HepG2 (cell line): ENCODE measurements around the gene THRB. TPM values are rescaled to one million over a fixed set of nuclear protein-coding genes. Genes with fewer than 3 reads are reported as not detected.
A peak's percentile ranks its signal among the peaks of the same experiment; 100 is the strongest.

ENCODE experiments used
- ARNT ChIP-seq: fragments of 450-650 bp; IDR thresholded peaks from 2 replicates; pipeline ENCODE4 v1.6.1; 2017
- ASH2L ChIP-seq: fragments of 300-600, 200-600 bp; sonication (generic); IDR thresholded peaks from 2 replicates; pipeline ENCODE4 v1.7.0; 2017; ENCODE audit warnings: low read depth, mild to moderate bottlenecking, moderate library complexity, mixed read lengths, low read length; ENCODE audit not compliant: insufficient read length
- CHCHD3 ChIP-seq: sonication (generic); formaldehyde crosslinking; IDR thresholded peaks from 2 replicates; pipeline ENCODE4 v1.8.0; 2022; ENCODE audit warnings: mild to moderate bottlenecking, missing genetic modification reagents, moderate library complexity
- HNF4A ChIP-seq: sonication (generic); formaldehyde crosslinking; IDR thresholded peaks from 2 replicates; pipeline ENCODE4 v1.4.0; 2020; ENCODE audit warnings: missing genetic modification reagents
- MTF1 ChIP-seq: sonication (generic); formaldehyde crosslinking; IDR thresholded peaks from 2 replicates; pipeline ENCODE4 v1.5.0; 2020; ENCODE audit warnings: missing genetic modification reagents
- PAF1 ChIP-seq: IDR thresholded peaks from 2 replicates; pipeline ENCODE4 v1.6.1; 2016; ENCODE audit warnings: missing genetic modification reagents, missing compliant biosample characterization
- PPARG ChIP-seq: conservative IDR thresholded peaks from 2 replicates; pipeline ENCODE4 v1.6.1; 2016; ENCODE audit warnings: missing biosample characterization, missing genetic modification reagents
- SMAD3 ChIP-seq: sonication (generic); formaldehyde crosslinking; IDR thresholded peaks from 2 replicates; pipeline ENCODE4 v1.4.0; 2020; ENCODE audit warnings: missing genetic modification reagents
- STAG1 ChIP-seq: sonication (generic); formaldehyde crosslinking; IDR thresholded peaks from 2 replicates; pipeline ENCODE4 v1.4.0; 2020; ENCODE audit warnings: missing genetic modification reagents
- WIZ ChIP-seq: sonication (generic); formaldehyde crosslinking; IDR thresholded peaks from 2 replicates; pipeline ENCODE4 v1.5.1; 2020; ENCODE audit warnings: mild to moderate bottlenecking, missing genetic modification reagents
- ZKSCAN1 ChIP-seq: fragments of 150-350 bp; IDR thresholded peaks from 2 replicates; pipeline ENCODE4 v1.6.1; 2014; ENCODE audit warnings: low read length
- ZNF136 ChIP-seq: sonication (generic); formaldehyde crosslinking; IDR thresholded peaks from 2 replicates; pipeline ENCODE4 v1.8.1; 2022; ENCODE audit warnings: low read depth, mild to moderate bottlenecking, moderate library complexity, missing genetic modification reagents
- ZNF326 ChIP-seq: sonication (generic); formaldehyde crosslinking; IDR thresholded peaks from 2 replicates; pipeline ENCODE4 v1.4.0; 2020; ENCODE audit warnings: missing genetic modification reagents, borderline replicate concordance
- ZNF350 ChIP-seq: sonication (generic); formaldehyde crosslinking; IDR thresholded peaks from 2 replicates; pipeline ENCODE4 v1.4.0; 2020; ENCODE audit warnings: mild to moderate bottlenecking, low read depth, missing genetic modification reagents, borderline replicate concordance
- ZNF441 ChIP-seq: sonication (generic); formaldehyde crosslinking; IDR thresholded peaks from 2 replicates; pipeline ENCODE4 v1.7.0; 2021; ENCODE audit warnings: missing genetic modification reagents, borderline replicate concordance
- ZNF558 ChIP-seq: sonication (generic); formaldehyde crosslinking; IDR thresholded peaks from 2 replicates; pipeline ENCODE4 v1.9.0; 2022; ENCODE audit warnings: mild to moderate bottlenecking, missing genetic modification reagents, borderline replicate concordance
- ZNF761 ChIP-seq: sonication (generic); formaldehyde crosslinking; conservative IDR thresholded peaks from 2 replicates; pipeline ENCODE4 v1.4.0; 2020; ENCODE audit warnings: mild to moderate bottlenecking, missing genetic modification reagents
- ZNF879 ChIP-seq: sonication (generic); formaldehyde crosslinking; IDR thresholded peaks from 2 replicates; pipeline ENCODE4 v1.8.1; 2023; ENCODE audit warnings: missing genetic modification reagents
- ZSCAN25 ChIP-seq: sonication (generic); formaldehyde crosslinking; IDR thresholded peaks from 2 replicates; pipeline ENCODE4 v1.8.0; 2022; ENCODE audit warnings: mild to moderate bottlenecking, missing genetic modification reagents
- ZSCAN31 ChIP-seq: sonication (generic); formaldehyde crosslinking; IDR thresholded peaks from 2 replicates; pipeline ENCODE4 v1.5.0; 2020; ENCODE audit warnings: low read depth, mild to moderate bottlenecking, missing genetic modification reagents
- polyA plus RNA-seq, 8 experiments: library from polyadenylated mRNA; depleted of rRNA in 3 of 8; stranded (reverse) in 7 of 8; unstranded in 1 of 8; fragments of >200 nt; fragmentation: Illumina TruSeq in 4 of 8; extraction: Trizol in 4 of 8; gene quantifications; 2 replicates each; pipeline versions ENCODE4 v1.2.1 to v1.2.3, GENCODE V29; 2011 to 2016; ENCODE audit warnings: low read depth in 4 of 8, missing spikeins in 1 of 8, mixed read lengths in 1 of 8; ENCODE audit not compliant: insufficient read depth in 1 of 8
- total RNA-seq, 5 experiments: library from RNA; depleted of rRNA; stranded (reverse); fragments of >200 nt; fragmentation: Illumina TruSeq; extraction: Trizol; gene quantifications; 2 replicates each; pipeline ENCODE4 v1.2.3, GENCODE V29; 2016; ENCODE audit warnings: low read depth in 1 of 5
- TF ChIP-seq, protein P1 (sequence below): sonication (generic); formaldehyde crosslinking; conservative IDR thresholded peaks from 2 replicates; pipeline ENCODE4 v1.4.0; 2020; ENCODE audit warnings: mild to moderate bottlenecking, missing genetic modification reagents, moderate library complexity
- TF ChIP-seq, protein P2 (sequence below): sonication (generic); formaldehyde crosslinking; IDR thresholded peaks from 2 replicates; pipeline ENCODE4 v1.4.0; 2020; ENCODE audit warnings: missing genetic modification reagents
- TF ChIP-seq, protein P3 (sequence below): sonication (generic); formaldehyde crosslinking; IDR thresholded peaks from 2 replicates; pipeline ENCODE4 v1.4.0; 2020; ENCODE audit warnings: missing genetic modification reagents
- TF ChIP-seq, protein P4 (sequence below): sonication (generic); formaldehyde crosslinking; IDR thresholded peaks from 2 replicates; pipeline ENCODE4 v1.8.0; 2022; ENCODE audit warnings: missing genetic modification reagents, mild to moderate bottlenecking, borderline replicate concordance
- TF ChIP-seq, protein P5 (sequence below): sonication (generic); formaldehyde crosslinking; IDR thresholded peaks from 2 replicates; pipeline ENCODE4 v1.8.1; 2023; ENCODE audit warnings: mild to moderate bottlenecking, missing genetic modification reagents

Gene THRB
- total and polyA plus RNA-seq, 2 of the 13 experiments (the other 11 are each of a cell fraction or from before 2014, with no cell fraction given) = 4.7 to 22.7 TPM

DNA sequence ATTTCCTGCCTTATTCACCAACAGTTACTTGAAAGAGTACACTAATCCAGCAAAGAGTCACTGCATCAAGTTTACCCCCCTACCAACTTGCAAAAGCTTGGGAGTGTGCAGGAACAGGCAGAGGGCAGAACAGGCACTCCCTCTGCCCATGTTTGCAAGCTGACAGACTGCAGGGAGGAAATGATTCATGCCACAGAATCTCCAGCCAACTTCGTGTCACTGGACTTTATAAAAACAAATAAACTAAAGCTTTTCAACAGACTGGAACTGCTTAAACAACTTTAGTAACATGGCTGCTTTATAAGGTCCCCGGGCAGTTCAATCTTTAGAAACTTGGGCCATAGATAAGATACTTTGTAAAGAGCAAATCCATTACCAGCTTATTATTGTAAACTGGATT, 129.5 kb downstream of the THRB start (continued):
- TF ChIP-seq PAF1 (no peak), ZSCAN25 (CRISPR knock-in tag) (no peak), ZNF879 (CRISPR knock-in tag) (no peak), PPARG (CRISPR knock-in tag) (peak; percentile 84), ZNF441 (CRISPR knock-in tag) (no peak), WIZ (no peak), SMAD3 (CRISPR knock-in tag) (0 out of 2 replicates have a peak, but pooled peaks have one; percentile 16), HNF4A (peak; percentile 43), MTF1 (CRISPR knock-in tag) (no peak), ARNT (no peak), ZNF761 (CRISPR knock-in tag) (no peak), ZNF558 (CRISPR knock-in tag) (no peak), CHCHD3 (CRISPR knock-in tag) (no peak), ZSCAN31 (no peak), ZNF136 (no peak), ZKSCAN1 (no peak), STAG1 (CRISPR knock-in tag) (peak; percentile 55), ASH2L (peak; percentile 34), ZNF326 (CRISPR knock-in tag) (no peak), ZNF350 (no peak)
- TF ChIP-seq, protein P1, sequence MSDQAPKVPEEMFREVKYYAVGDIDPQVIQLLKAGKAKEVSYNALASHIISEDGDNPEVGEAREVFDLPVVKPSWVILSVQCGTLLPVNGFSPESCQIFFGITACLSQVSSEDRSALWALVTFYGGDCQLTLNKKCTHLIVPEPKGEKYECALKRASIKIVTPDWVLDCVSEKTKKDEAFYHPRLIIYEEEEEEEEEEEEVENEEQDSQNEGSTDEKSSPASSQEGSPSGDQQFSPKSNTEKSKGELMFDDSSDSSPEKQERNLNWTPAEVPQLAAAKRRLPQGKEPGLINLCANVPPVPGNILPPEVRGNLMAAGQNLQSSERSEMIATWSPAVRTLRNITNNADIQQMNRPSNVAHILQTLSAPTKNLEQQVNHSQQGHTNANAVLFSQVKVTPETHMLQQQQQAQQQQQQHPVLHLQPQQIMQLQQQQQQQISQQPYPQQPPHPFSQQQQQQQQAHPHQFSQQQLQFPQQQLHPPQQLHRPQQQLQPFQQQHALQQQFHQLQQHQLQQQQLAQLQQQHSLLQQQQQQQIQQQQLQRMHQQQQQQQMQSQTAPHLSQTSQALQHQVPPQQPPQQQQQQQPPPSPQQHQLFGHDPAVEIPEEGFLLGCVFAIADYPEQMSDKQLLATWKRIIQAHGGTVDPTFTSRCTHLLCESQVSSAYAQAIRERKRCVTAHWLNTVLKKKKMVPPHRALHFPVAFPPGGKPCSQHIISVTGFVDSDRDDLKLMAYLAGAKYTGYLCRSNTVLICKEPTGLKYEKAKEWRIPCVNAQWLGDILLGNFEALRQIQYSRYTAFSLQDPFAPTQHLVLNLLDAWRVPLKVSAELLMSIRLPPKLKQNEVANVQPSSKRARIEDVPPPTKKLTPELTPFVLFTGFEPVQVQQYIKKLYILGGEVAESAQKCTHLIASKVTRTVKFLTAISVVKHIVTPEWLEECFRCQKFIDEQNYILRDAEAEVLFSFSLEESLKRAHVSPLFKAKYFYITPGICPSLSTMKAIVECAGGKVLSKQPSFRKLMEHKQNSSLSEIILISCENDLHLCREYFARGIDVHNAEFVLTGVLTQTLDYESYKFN (CRISPR knock-in tag) = peak; percentile 81
- TF ChIP-seq, protein P2, sequence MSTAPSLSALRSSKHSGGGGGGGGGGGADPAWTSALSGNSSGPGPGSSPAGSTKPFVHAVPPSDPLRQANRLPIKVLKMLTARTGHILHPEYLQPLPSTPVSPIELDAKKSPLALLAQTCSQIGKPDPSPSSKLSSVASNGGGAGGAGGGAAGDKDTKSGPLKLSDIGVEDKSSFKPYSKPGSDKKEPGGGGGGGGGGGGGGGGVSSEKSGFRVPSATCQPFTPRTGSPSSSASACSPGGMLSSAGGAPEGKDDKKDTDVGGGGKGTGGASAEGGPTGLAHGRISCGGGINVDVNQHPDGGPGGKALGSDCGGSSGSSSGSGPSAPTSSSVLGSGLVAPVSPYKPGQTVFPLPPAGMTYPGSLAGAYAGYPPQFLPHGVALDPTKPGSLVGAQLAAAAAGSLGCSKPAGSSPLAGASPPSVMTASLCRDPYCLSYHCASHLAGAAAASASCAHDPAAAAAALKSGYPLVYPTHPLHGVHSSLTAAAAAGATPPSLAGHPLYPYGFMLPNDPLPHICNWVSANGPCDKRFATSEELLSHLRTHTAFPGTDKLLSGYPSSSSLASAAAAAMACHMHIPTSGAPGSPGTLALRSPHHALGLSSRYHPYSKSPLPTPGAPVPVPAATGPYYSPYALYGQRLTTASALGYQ (CRISPR knock-in tag) = no peak
- TF ChIP-seq, protein P3, sequence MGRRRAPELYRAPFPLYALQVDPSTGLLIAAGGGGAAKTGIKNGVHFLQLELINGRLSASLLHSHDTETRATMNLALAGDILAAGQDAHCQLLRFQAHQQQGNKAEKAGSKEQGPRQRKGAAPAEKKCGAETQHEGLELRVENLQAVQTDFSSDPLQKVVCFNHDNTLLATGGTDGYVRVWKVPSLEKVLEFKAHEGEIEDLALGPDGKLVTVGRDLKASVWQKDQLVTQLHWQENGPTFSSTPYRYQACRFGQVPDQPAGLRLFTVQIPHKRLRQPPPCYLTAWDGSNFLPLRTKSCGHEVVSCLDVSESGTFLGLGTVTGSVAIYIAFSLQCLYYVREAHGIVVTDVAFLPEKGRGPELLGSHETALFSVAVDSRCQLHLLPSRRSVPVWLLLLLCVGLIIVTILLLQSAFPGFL (CRISPR knock-in tag) = no peak
- TF ChIP-seq, protein P4, sequence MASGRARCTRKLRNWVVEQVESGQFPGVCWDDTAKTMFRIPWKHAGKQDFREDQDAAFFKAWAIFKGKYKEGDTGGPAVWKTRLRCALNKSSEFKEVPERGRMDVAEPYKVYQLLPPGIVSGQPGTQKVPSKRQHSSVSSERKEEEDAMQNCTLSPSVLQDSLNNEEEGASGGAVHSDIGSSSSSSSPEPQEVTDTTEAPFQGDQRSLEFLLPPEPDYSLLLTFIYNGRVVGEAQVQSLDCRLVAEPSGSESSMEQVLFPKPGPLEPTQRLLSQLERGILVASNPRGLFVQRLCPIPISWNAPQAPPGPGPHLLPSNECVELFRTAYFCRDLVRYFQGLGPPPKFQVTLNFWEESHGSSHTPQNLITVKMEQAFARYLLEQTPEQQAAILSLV = no peak
- TF ChIP-seq, protein P5, sequence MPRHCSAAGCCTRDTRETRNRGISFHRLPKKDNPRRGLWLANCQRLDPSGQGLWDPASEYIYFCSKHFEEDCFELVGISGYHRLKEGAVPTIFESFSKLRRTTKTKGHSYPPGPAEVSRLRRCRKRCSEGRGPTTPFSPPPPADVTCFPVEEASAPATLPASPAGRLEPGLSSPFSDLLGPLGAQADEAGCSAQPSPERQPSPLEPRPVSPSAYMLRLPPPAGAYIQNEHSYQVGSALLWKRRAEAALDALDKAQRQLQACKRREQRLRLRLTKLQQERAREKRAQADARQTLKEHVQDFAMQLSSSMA = no peak
